Epithelial cell of esophagus (primary cell): Measurements from ENCODE around the gene POC1A.
"Not testable (repeated sequence)": the region's sequence is repeated elsewhere in the genome, so short reads cannot be mapped to it uniquely, and the experiment has no call there.

ENCODE experiments used
- DNase-seq: peaks from one replicate; pipeline ENCODE4 v3.0.0; 2010; ENCODE audit warnings: low read depth
- H3K4me3 ChIP-seq: 2 replicates; pipeline ENCODE4 v1.5.1; 2011; ENCODE audit warnings: mild to moderate bottlenecking, low read length, control low read depth
- CTCF ChIP-seq: IDR thresholded peaks from 2 replicates; pipeline ENCODE4 v1.5.1; 2011; ENCODE audit warnings: low read depth, mild to moderate bottlenecking, low read length, control low read depth, inconsistent platforms; ENCODE audit not compliant: insufficient read depth; ENCODE audit errors: missing control alignments

POC1A gene

GRCh38 chr3:52172262-52172757 is 18.1 kb upstream of the POC1A start:
- no peak for TF ChIP-seq CTCF
- DNase-seq, result no peak

DNA sequence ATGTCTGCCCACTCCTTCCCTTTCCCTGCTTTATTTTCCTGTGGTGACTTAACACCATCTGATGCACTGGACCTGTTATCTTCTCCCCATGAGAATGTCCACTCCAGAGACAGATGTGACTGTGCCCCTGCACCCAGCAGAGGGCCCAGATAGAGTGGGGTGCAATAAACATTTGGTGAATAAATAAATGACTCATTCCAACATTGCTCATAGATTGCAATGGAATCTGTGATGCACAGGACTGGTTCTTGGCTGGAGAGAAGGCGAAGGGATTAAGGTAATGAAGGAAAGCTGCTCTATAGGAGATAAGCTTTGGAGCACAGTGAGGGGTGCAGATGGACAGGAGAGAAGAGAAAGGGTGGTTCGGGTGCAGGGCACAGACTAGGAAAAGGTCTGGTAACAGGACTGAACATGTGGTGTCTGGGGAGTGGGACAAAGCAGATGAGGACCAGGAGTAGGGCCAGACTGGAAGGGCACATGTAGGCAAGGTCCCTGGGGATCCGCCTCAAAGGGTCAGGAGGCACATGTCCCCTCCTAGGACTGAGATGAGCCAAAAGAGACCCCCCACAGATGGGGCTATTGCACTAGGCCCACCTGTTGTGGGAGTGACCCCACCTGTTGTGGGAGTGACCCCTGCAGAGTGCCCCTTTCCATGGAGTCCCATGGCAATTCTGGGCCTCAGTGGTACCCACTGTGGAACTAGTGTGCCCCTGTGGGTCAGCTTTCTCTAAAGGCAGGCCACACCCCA is 17.5 kb upstream of the POC1A start:
- peak; percentile 34 for TF ChIP-seq CTCF
- DNase-seq, result peak; percentile 65
- H3K4me3 ChIP-seq, result no peak overlapping the region

More at GRCh38 chr3:52172262-52172757, 18.1 kb upstream of the POC1A start:
- no peak overlapping the region for H3K4me3 ChIP-seq

DNA sequence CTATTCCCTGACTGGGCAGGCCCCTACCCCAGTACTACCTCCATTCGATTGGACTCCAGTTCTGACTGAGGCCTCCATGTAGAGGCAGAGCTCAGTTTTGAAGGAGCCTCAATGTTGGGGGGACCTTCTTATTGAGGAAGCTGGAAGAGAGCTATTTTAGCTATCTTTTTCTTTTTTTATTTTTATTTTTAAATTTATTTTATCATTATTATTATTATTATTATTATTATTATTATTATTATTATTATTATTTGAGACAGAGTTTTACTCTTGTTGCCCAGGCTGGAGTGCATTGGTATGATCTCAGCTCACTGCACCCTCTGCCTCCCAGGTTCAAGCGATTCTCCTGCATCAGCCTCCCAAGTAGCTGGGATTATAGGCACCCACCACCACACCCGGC is 16.0 kb upstream of the POC1A start:
- H3K4me3 ChIP-seq, DNase-seq: not testable (repeated sequence)

- no peak for DNase-seq
- TF ChIP-seq CTCF, result no peak
Observed at GRCh38 chr3:52167240-52167639, 13.0 kb upstream of the POC1A start.

GRCh38 chr3:52162250-52162872 is 8.1 kb upstream of the POC1A start:
- TF ChIP-seq CTCF, result no peak
- H3K4me3 ChIP-seq, result no peak overlapping the region
- no peak for DNase-seq

More at GRCh38 chr3:52167240-52167639, 13.0 kb upstream of the POC1A start:
- no peak overlapping the region for H3K4me3 ChIP-seq

GRCh38 chr3:52159503-52159902 is 5.3 kb upstream of the POC1A start:
- no peak for DNase-seq
- no peak for TF ChIP-seq CTCF
- H3K4me3 ChIP-seq, result no peak overlapping the region

DNA sequence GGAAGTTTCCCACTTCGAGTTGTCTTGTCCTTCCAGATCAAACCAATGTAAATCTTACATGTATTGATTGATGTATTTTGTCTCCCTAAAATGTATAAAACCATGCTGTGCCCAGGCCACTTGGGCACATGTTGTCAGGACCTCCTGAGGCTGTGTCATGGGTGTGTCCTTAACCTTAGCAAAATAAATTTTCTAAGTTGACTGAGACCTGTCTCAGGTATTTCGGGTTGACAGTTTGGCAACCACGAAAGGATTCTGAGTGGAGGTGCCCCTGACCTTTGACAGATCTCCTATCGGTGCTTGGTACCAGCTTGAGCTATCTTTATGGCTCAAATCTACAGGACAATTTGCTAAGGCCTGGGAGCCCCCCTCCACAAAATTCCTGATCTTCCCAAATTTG is 1.7 kb upstream of the POC1A start:
- no peak overlapping the region for H3K4me3 ChIP-seq
- no peak for TF ChIP-seq CTCF
- DNase-seq, result no peak
